ENCODE results near the gene CHRNB2.
A peak's percentile ranks its signal among the peaks of the same experiment; 100 is the strongest.

Gene CHRNB2

GRCh38 chr1:154627257-154628120 lies 59.9 kb downstream of the CHRNB2 start (continued):
- TF ChIP-seq ZBTB10 (tag by site-specific recombination; IDR thresholded peaks at IDR 0.05): 0 out of 2 replicates have a peak, but pooled peaks have one; percentile 19
- no peak for TF ChIP-seq ZNF768 (tag by site-specific recombination; IDR thresholded peaks at IDR 0.05)
- no peak for TF ChIP-seq ZBTB1 (tag by site-specific recombination; IDR thresholded peaks at IDR 0.05)
- no peak for TF ChIP-seq ZNF747 (tag by site-specific recombination; IDR thresholded peaks at IDR 0.05)
- TF ChIP-seq ZXDB (tag by site-specific recombination; IDR thresholded peaks at IDR 0.05): peak; percentile 83; the same call in 1 of the 2 replicates
- 0 out of 2 replicates have a peak, but pooled peaks have one; percentile 58 for TF ChIP-seq ZSCAN30 (tag by site-specific recombination; IDR thresholded peaks at IDR 0.05)
- TF ChIP-seq ZBTB17 (tag by site-specific recombination; IDR thresholded peaks at IDR 0.05): peak; percentile 72
- TF ChIP-seq KLF16 (tag by site-specific recombination; IDR thresholded peaks at IDR 0.05): 0 out of 2 replicates have a peak, but pooled peaks have one; percentile 33
- TF ChIP-seq ZNF19 (tag by site-specific recombination; IDR thresholded peaks at IDR 0.05; ENCODE audit: low read depth): no peak
- peak; percentile 80 for TF ChIP-seq ZNF600 (tag by site-specific recombination; IDR thresholded peaks at IDR 0.05)
- peak; percentile 72 for TF ChIP-seq ZNF580 (tag by site-specific recombination; IDR thresholded peaks at IDR 0.05)
- TF ChIP-seq ZNF391 (tag by site-specific recombination; IDR thresholded peaks at IDR 0.05; ENCODE audit: borderline replicate concordance, low read depth): 0 out of 2 replicates have a peak, but pooled peaks have one; percentile 63
- peak; percentile 58; the same call in 1 of the 2 replicates for TF ChIP-seq ZNF501 (tag by site-specific recombination; IDR thresholded peaks at IDR 0.05)
- TF ChIP-seq ZFHX2 (tag by site-specific recombination; conservative IDR thresholded peaks at IDR 0.05): peak; percentile 88
- TF ChIP-seq KLF9 (tag by site-specific recombination; IDR thresholded peaks at IDR 0.05; ENCODE audit: low read depth): peak; percentile 69; the same call in 1 of the 2 replicates
- no peak for TF ChIP-seq ZNF202 (tag by site-specific recombination; IDR thresholded peaks at IDR 0.05; ENCODE audit: borderline replicate concordance)
- peak; percentile 29; the same call in 1 of the 2 replicates for TF ChIP-seq PBX3 (CRISPR knock-in tag; IDR thresholded peaks at IDR 0.05)
- TF ChIP-seq SALL2 (tag by site-specific recombination; IDR thresholded peaks at IDR 0.05; ENCODE audit: borderline replicate concordance): no peak

GRCh38 chr1:154628121-154628405 lies 60.5 kb downstream of the CHRNB2 start:
- peak overlapping the region; percentile 97 for H3K4me3 ChIP-seq (ENCODE audit: low read depth, low read length)
- H3K4me1 ChIP-seq (ENCODE audit: control insufficient read depth, insufficient read depth, low read length): peaks cover 4% of the 10 kb centered on the region
- peaks cover 0 to 19% of the 10 kb centered on the region in 2 experiments; a peak in 2 of 3 replicates for H3K36me3 ChIP-seq (ENCODE audit: control insufficient read depth in 2 of 2, insufficient read depth in 1 of 2, low read length in 2 of 2)
- peak overlapping the region; percentile 56 for H3K27ac ChIP-seq (ENCODE audit: extremely low read depth, low read depth, low read length)
- POLR2A ChIA-PET: interaction anchor here (1.2 kb wide), 1 partner anchor 28 kb away, joined by 3 read pairs; no protein-coding TSS in a partner anchor
- no peaks in the 10 kb centered on the region for H3K9me3 ChIP-seq (ENCODE audit: control insufficient read depth, insufficient read depth, low read depth, low read length)
- CTCF ChIA-PET: no interaction called here
- TF ChIP-seq ZBTB10 (tag by site-specific recombination; IDR thresholded peaks at IDR 0.05) (no peak), ZNF513 (tag by site-specific recombination; IDR thresholded peaks at IDR 0.05) (no peak), ZNF366 (tag by site-specific recombination; conservative IDR thresholded peaks at IDR 0.05) (0 out of 2 replicates have a peak, but pooled peaks have one; percentile 5), ZNF239 (tag by site-specific recombination; IDR thresholded peaks at IDR 0.05) (no peak), ZNF335 (tag by site-specific recombination; conservative IDR thresholded peaks at IDR 0.05) (peak; percentile 20; the same call in 1 of the 2 replicates), ZNF692 (tag by site-specific recombination; IDR thresholded peaks at IDR 0.05) (peak; percentile 21; the same call in 1 of the 2 replicates)

Measured in HEK293 (cell line).